DND-41 (cell line): ENCODE measurements around the gene DSG3.

Source experiments
- ATAC-seq: fragments of 200-7000 bp; cut with Tn5 transposase; 3 replicates; pipeline ENCODE4 v1.9.1; 2021; ENCODE audit warnings: low read depth; ENCODE audit not compliant: insufficient read depth
- DNase-seq: peaks from one replicate; pipeline ENCODE4 v3.0.0-alpha.2; 2020
- H2AFZ ChIP-seq: 2 replicates; pipeline ENCODE4 v1.6.0; 2012; ENCODE audit warnings: low read depth, low read length
- H3K27ac ChIP-seq: 2 replicates; pipeline ENCODE4 v1.5.1; 2012; ENCODE audit warnings: low read length, inconsistent platforms
- H3K27me3 ChIP-seq: fragments of 200-600 bp; sonication (generic); 2 replicates; pipeline ENCODE4 v1.6.0; 2012; ENCODE audit warnings: low read length, mild to moderate bottlenecking, inconsistent platforms; ENCODE audit not compliant: insufficient read depth, poor library complexity
- H3K36me3 ChIP-seq: 2 replicates; pipeline ENCODE4 v1.5.1; 2012; ENCODE audit warnings: low read length, inconsistent platforms; ENCODE audit not compliant: insufficient read depth
- H3K4me1 ChIP-seq: 2 replicates; pipeline ENCODE4 v1.5.1; 2012; ENCODE audit warnings: mild to moderate bottlenecking, low read length; ENCODE audit not compliant: insufficient read depth
- H3K4me2 ChIP-seq: 2 replicates; pipeline ENCODE4 v1.6.0; 2012; ENCODE audit warnings: mild to moderate bottlenecking, moderate library complexity, low read length, inconsistent platforms; ENCODE audit not compliant: insufficient read depth
- H3K4me3 ChIP-seq, 2 experiments: fragments of 200-600 bp in 1 of 2; shearing (Covaris generic) in 1 of 2; 2 replicates each; pipeline ENCODE4 v1.5.1; 2012 to 2016; ENCODE audit warnings: inconsistent platforms in 2 of 2, low read length in 2 of 2, mild to moderate bottlenecking in 2 of 2, low read depth in 1 of 2, moderate library complexity in 1 of 2
- H3K79me2 ChIP-seq: 2 replicates; pipeline ENCODE4 v1.6.0; 2012; ENCODE audit warnings: low read length, inconsistent platforms; ENCODE audit not compliant: insufficient read depth
- H3K9ac ChIP-seq: 2 replicates; pipeline ENCODE4 v1.6.0; 2012; ENCODE audit warnings: low read depth, mild to moderate bottlenecking, inconsistent platforms, low read length, moderate library complexity
- H3K9me3 ChIP-seq: 2 replicates; pipeline ENCODE4 v1.5.1; 2012; ENCODE audit warnings: low read length, moderate library complexity, mild to moderate bottlenecking, inconsistent platforms; ENCODE audit not compliant: insufficient read depth, severe bottlenecking
- H4K20me1 ChIP-seq: 2 replicates; pipeline ENCODE4 v1.6.0; 2012; ENCODE audit warnings: low read length; ENCODE audit not compliant: insufficient read depth
- CTCF ChIP-seq: IDR thresholded peaks from 2 replicates; pipeline ENCODE4 v1.5.1; 2012; ENCODE audit warnings: borderline replicate concordance, low read length, moderate library complexity, mild to moderate bottlenecking; ENCODE audit not compliant: poor library complexity, severe bottlenecking; ENCODE audit errors: extremely low read depth
- EZH2 ChIP-seq: IDR thresholded peaks from 3 replicates; pipeline ENCODE4 v1.6.1; 2012; ENCODE audit warnings: borderline replicate concordance, low read depth, mild to moderate bottlenecking, moderate library complexity, low read length, inconsistent platforms; ENCODE audit not compliant: severe bottlenecking

DSG3 gene

GRCh38 chr18:31498574-31499524 is 51.3 kb downstream of the DSG3 start:
- H3K79me2 ChIP-seq: no peaks in the 10 kb centered on the region
- H3K27me3 ChIP-seq: peaks cover 4% of the 10 kb centered on the region

GRCh38 chr18:31500051-31500688 is 52.6 kb downstream of the DSG3 start:
- H4K20me1 ChIP-seq: no peaks in the 10 kb centered on the region
- no peak overlapping the region for H2AFZ ChIP-seq
- no peak overlapping the region for H3K4me3 ChIP-seq
- DNase-seq (no peak), ATAC-seq (no peak)
- H3K27ac ChIP-seq: no peak overlapping the region
- H3K79me2 ChIP-seq: no peaks in the 10 kb centered on the region
- no peaks in the 10 kb centered on the region for H3K4me1 ChIP-seq
- no peaks in the 10 kb centered on the region for H3K9me3 ChIP-seq
- H3K4me2 ChIP-seq: no peak overlapping the region
- H3K27me3 ChIP-seq: peaks cover 4% of the 10 kb centered on the region
- TF ChIP-seq EZH2: no peak
- TF ChIP-seq CTCF: no peak
- H3K9ac ChIP-seq: no peak overlapping the region
- H3K36me3 ChIP-seq: no peaks in the 10 kb centered on the region

More at GRCh38 chr18:31498574-31499524, 51.3 kb downstream of the DSG3 start:
- no peak overlapping the region for H3K9ac ChIP-seq
- no peak overlapping the region for H3K4me2 ChIP-seq
- no peaks in the 10 kb centered on the region for H4K20me1 ChIP-seq
- no peaks in the 10 kb centered on the region for H3K36me3 ChIP-seq
- H3K27ac ChIP-seq: no peak overlapping the region
- no peaks in the 10 kb centered on the region for H3K4me1 ChIP-seq
- H3K4me3 ChIP-seq: no peak overlapping the region
- no peak overlapping the region for H2AFZ ChIP-seq
- TF ChIP-seq CTCF: no peak
- TF ChIP-seq EZH2: no peak
- no peak for ATAC-seq
- H3K9me3 ChIP-seq: no peaks in the 10 kb centered on the region
- DNase-seq: no peak

GRCh38 chr18:31503011-31503410 is 55.5 kb downstream of the DSG3 start:
- Histone ChIP-seq H4K20me1 (no peaks in the 10 kb centered on the region), H3K36me3 (no peaks in the 10 kb centered on the region), H3K27ac (no peak overlapping the region), H3K9me3 (no peaks in the 10 kb centered on the region), H2AFZ (no peak overlapping the region), H3K9ac (no peak overlapping the region), H3K4me1 (no peaks in the 10 kb centered on the region), H3K4me2 (no peak overlapping the region), H3K79me2 (no peaks in the 10 kb centered on the region), H3K4me3 (no peak overlapping the region), H3K27me3 (peaks cover 4% of the 10 kb centered on the region)
- DNase-seq (no peak), ATAC-seq (no peak)
- no peak for TF ChIP-seq EZH2
- no peak for TF ChIP-seq CTCF
